ENCODE results near the gene IL17C. TPM values are rescaled to one million over a fixed set of nuclear protein-coding genes. Genes with fewer than 3 reads are reported as not detected.

Gene IL17C
- total and polyA plus RNA-seq, 2 donors (not counting 3 experiments of a cell fraction or from before 2014, with no cell fraction given) = 0.17 TPM; not detected in 1

DNA sequence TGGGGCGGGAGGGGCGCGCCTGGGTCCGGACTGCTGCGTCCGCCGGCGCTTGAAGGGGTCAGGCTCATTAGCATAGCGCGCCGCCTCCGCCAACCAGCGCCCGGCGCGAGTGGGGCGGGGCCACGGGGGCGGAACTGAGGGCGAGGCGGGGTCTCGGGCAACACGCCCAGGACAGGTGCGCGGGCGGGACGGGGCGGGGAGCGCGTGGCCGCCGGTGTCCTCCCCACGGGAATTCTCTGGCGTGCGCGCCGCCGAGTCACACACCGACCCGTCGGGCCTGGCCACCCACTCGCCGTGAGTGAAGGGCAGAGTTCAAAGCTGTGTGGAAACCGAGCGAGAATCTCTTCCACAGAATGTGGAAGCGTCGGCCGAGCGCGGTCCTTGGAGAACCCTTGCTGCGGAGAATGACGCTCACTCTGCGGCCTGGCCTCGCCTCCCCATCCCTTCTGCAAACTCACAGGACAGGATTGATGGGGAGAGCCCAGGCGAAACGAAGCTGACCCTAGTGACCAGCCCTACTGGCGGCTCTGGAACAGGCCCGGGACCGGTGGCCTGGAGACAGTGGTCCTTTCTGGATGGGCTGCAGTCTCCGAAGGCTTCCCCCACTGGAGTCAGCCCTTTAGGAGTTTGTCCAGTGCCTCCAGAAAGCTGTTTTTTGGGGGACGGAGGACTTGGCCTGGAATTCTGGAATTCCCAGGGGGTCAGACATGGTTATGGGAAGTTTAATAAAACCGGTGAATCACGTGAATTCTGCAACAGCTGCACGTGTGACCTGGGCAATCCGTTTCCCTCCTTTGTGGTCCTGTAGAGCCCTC, 48.3 kb downstream of the IL17C start, which contains the start of gene SNAI3:
TSS of gene SNAI3 (minus strand) at position 69 of the 815 bp plus-strand sequence. CDS start 101 bp downstream, outside the sequence.
- TSS peak; percentile 86 for BruUV-seq (replicated peaks)
- Histone ChIP-seq H3K4me2 (ENCODE audit: insufficient read depth, low read length) (peak within 1 kb of the TSS; percentile 70), H3K4me3 (replicated peaks in 1 of 3; ENCODE audit: insufficient read depth in 1 of 3, low read depth in 1 of 3, low read length in 3 of 3) (peak within 1 kb of the TSS; percentile 29 to 57 (median 40)), H3K9me3 (replicated peaks; ENCODE audit: control insufficient read depth, insufficient read depth, low read length) (no peaks in the 10 kb centered on the region), H3K27ac (ENCODE audit: insufficient read depth, low read depth, low read length) (no peak within 1 kb of the TSS), H4K20me1 (replicated peaks; ENCODE audit: control insufficient read depth, extremely low read depth, insufficient read depth, low read length) (no peaks in the 10 kb centered on the region), H3K79me2 (ENCODE audit: control insufficient read depth, insufficient read depth, low read length) (no peaks in the 10 kb centered on the region), H3K9me1 (replicated peaks; ENCODE audit: control insufficient read depth, extremely low read depth, insufficient read depth, low read length) (no peaks in the 10 kb centered on the region), H3K27me3 (ENCODE audit: control insufficient read depth in 2 of 2, insufficient read depth in 2 of 2, low read length in 2 of 2) (peaks cover 0 to 2% of the 10 kb centered on the region in 2 experiments), H3K9ac (replicated peaks; ENCODE audit: extremely low read depth, insufficient read depth, low read length) (no peak within 1 kb of the TSS), H2AFZ (ENCODE audit: low read depth, low read length) (peak within 1 kb of the TSS; percentile 89), H3K36me3 (ENCODE audit: control insufficient read depth in 2 of 2, extremely low read depth in 1 of 2, insufficient read depth in 2 of 2, low read length in 2 of 2) (no peaks in the 10 kb centered on the region), H3K4me1 (ENCODE audit: control insufficient read depth, extremely low read depth, insufficient read depth, low read length) (peaks cover 2% of the 10 kb centered on the region)
- DNase-seq (ENCODE audit: low read depth, low spot score) (peak; percentile 60), FAIRE-seq (peak; percentile 76)
- intact Hi-C loops (cut with micrococcal nuclease) = loop anchor here (1.0 to 2.0 kb wide), 2 partner anchors 15 to 24 kb away; partner anchors contain the start of gene MVD
- CTCF ChIA-PET = interaction anchor here (0.6 to 1.7 kb wide), 7 partner anchors 14 to 171 kb away, joined by 3 to 5 read pairs (median 3); partner anchors contain the start of gene TRAPPC2L
- POLR2A ChIA-PET = no interaction called here
- dilution Hi-C loops (cut with MboI; ENCODE audit: extremely low pct_ligation_motif_present, low sequenced_read_pairs) = no loop called here
- TF ChIP-seq POLR2A (IDR thresholded peaks at IDR 0.05; ENCODE audit: low read depth, low read length) = peak; percentile 57
- TF ChIP-seq CTCF (IDR thresholded peaks at IDR 0.05; ENCODE audit: extremely low read depth in 1 of 2, insufficient read depth in 1 of 2, low read depth in 1 of 2, low read length in 2 of 2) = no peak
- TF ChIP-seq MAX (IDR thresholded peaks at IDR 0.05; ENCODE audit: insufficient read depth, insufficient read length) = no peak
- no peak for TF ChIP-seq EZH2 (IDR thresholded peaks at IDR 0.05; ENCODE audit: borderline replicate concordance, low read depth, low read length, severe bottlenecking)
- no peak for TF ChIP-seq FOS (IDR thresholded peaks at IDR 0.05; ENCODE audit: borderline replicate concordance, insufficient read depth, low read length)

All from endothelial cell of umbilical vein (primary cell).